ENCODE data around the gene NELL2.

Gene NELL2

GRCh38 chr12:44537354-44537753, 338.8 kb downstream of the NELL2 start:
- no peaks in the 10 kb centered on the region for H3K36me3 ChIP-seq (ENCODE audit: insufficient read depth, low read length)
- no peak for TF ChIP-seq FOXP2 (optimal IDR thresholded peaks at IDR 0.05; ENCODE audit: control extremely low read depth, extremely low read length, insufficient read depth)
- no peak for TF ChIP-seq EZH2 (IDR thresholded peaks at IDR 0.05)
- no peak for TF ChIP-seq POLR2AphosphoS5 (IDR thresholded peaks at IDR 0.05; ENCODE audit: borderline replicate concordance, low read depth, low read length)
- no peak overlapping the region for H3K9ac ChIP-seq (ENCODE audit: insufficient read length)
- no peaks in the 10 kb centered on the region for H3K9me3 ChIP-seq (ENCODE audit: low read depth, low read length)
- DNase-seq (ENCODE audit: low read depth, low spot score) = no peak
- no peak overlapping the region for H3K4me3 ChIP-seq
- no peak overlapping the region for H3K27ac ChIP-seq

DNA sequence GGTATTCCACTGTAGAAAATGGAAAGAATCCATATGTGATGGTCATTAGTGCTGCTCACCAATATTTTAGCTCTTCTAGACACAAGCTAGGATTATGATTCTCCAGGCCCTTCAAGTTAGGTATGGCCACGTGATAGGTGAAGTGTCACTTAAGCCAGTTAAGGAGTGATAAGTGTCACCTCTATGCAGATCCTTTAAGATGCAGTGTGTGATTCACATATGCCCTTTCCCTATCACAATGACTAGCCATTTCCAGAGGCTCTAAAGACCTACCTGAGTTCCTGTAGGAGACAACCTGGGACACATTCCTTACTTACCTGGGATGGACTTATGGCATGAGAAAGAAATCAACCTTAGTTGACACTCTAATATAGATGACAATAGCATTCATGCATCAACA, 343.2 kb downstream of the NELL2 start:
- H3K4me3 ChIP-seq = no peak overlapping the region
- no peak overlapping the region for H3K27ac ChIP-seq
- H3K9ac ChIP-seq (ENCODE audit: insufficient read length) = no peak overlapping the region
- H3K36me3 ChIP-seq (ENCODE audit: insufficient read depth, low read length) = no peaks in the 10 kb centered on the region
- no peaks in the 10 kb centered on the region for H3K9me3 ChIP-seq (ENCODE audit: low read depth, low read length)
- TF ChIP-seq EZH2 (IDR thresholded peaks at IDR 0.05) (no peak), FOXP2 (optimal IDR thresholded peaks at IDR 0.05; ENCODE audit: control extremely low read depth, extremely low read length, insufficient read depth) (no peak), POLR2AphosphoS5 (IDR thresholded peaks at IDR 0.05; ENCODE audit: borderline replicate concordance, low read depth, low read length) (no peak)
- DNase-seq (ENCODE audit: low read depth, low spot score) = no peak

- H3K36me3 ChIP-seq (ENCODE audit: insufficient read depth, low read length) = no peaks in the 10 kb centered on the region
- H3K9ac ChIP-seq (ENCODE audit: insufficient read length) = no peak overlapping the region
- TF ChIP-seq EZH2 (IDR thresholded peaks at IDR 0.05) = no peak
- no peak for TF ChIP-seq FOXP2 (optimal IDR thresholded peaks at IDR 0.05; ENCODE audit: control extremely low read depth, extremely low read length, insufficient read depth)
- no peak for TF ChIP-seq POLR2AphosphoS5 (IDR thresholded peaks at IDR 0.05; ENCODE audit: borderline replicate concordance, low read depth, low read length)
- DNase-seq (ENCODE audit: low read depth, low spot score) = no peak
- H3K4me3 ChIP-seq = no peak overlapping the region
- H3K27ac ChIP-seq = no peak overlapping the region
- H3K9me3 ChIP-seq (ENCODE audit: low read depth, low read length) = no peaks in the 10 kb centered on the region
Measured at GRCh38 chr12:44531320-44531971, 344.7 kb downstream of the NELL2 start.

DNA sequence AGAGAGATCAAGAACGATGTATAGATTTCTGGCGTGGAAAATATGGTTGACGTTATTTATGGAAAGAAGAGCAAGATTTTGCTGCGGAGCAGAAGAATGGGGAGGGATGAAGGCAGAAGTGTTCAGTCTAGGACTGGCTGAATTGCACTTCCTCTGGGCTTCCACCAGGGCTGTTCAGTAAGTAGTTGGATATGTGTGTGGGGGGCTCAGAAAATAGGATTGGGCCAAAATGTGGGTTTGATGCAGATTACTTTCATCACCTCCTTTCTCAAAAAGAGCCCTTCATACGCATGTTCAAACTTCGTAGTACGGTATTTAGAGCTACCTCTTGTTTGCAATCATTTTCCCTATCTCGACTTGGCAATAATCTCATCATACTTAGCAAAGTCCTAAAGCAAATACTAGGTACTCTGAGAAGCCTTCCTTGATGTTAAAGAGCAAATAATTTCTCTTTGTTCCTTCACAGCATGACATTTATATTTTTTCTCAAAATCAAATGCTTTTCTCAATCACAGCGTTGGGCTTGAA, 349.4 kb downstream of the NELL2 start:
- Histone ChIP-seq H3K36me3 (ENCODE audit: insufficient read depth, low read length) (0 out of 2 replicates have a peak, but pooled peaks cover 2% of the 10 kb centered on the region), H3K4me3 (no peak overlapping the region), H3K9me3 (ENCODE audit: low read depth, low read length) (no peaks in the 10 kb centered on the region), H3K9ac (ENCODE audit: insufficient read length) (no peak overlapping the region), H3K27ac (no peak overlapping the region)
- no peak for DNase-seq (ENCODE audit: low read depth, low spot score)
- TF ChIP-seq FOXP2 (optimal IDR thresholded peaks at IDR 0.05; ENCODE audit: control extremely low read depth, extremely low read length, insufficient read depth) = no peak
- no peak for TF ChIP-seq POLR2AphosphoS5 (IDR thresholded peaks at IDR 0.05; ENCODE audit: borderline replicate concordance, low read depth, low read length)
- TF ChIP-seq EZH2 (IDR thresholded peaks at IDR 0.05) = no peak

DNA sequence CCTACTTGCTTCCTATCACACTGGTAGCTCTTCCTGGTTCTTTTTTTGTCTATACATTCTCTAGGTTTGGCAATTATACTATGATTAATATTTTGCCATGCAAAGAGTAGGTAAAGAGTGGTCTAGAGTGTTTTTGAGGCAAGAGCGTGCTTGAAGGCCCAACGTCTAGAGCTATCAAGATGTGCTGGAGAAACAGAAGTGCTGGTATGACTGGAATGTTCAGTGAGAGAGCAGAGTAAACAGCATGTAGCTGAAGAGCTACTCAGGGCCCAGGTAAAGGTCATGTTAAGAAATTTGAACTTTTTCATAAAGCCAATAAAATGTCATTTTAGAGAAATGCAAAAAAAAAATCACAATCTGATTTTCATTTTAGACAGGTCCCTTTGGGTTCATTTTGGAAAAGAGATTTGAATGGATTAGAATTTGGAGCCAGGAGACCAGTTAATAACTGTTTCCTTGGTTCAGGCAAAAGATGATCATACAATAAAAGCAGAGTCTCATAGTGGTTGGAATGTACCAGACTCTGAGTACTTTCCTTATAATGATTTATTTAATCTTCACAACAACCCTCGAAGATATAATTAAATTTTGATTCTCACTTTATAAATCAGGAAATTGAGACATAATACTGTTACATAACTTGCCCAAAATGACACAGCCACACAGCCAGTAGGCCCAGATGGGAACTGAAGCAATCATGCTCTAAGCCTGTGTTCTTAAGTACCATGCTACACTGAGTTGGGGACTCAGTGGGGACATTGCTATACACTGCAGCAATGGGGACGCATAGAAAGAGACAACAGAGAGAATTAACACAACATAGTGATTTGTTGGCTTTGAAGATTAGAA, 350.1 kb downstream of the NELL2 start:
- Histone ChIP-seq H3K9me3 (ENCODE audit: low read depth, low read length) (no peaks in the 10 kb centered on the region), H3K36me3 (ENCODE audit: insufficient read depth, low read length) (0 out of 2 replicates have a peak, but pooled peaks cover 2% of the 10 kb centered on the region), H3K9ac (ENCODE audit: insufficient read length) (no peak overlapping the region), H3K27ac (no peak overlapping the region), H3K4me3 (no peak overlapping the region)
- TF ChIP-seq EZH2 (IDR thresholded peaks at IDR 0.05) (no peak), FOXP2 (optimal IDR thresholded peaks at IDR 0.05; ENCODE audit: control extremely low read depth, extremely low read length, insufficient read depth) (no peak), POLR2AphosphoS5 (IDR thresholded peaks at IDR 0.05; ENCODE audit: borderline replicate concordance, low read depth, low read length) (no peak)
- no peak for DNase-seq (ENCODE audit: low read depth, low spot score)

DNA sequence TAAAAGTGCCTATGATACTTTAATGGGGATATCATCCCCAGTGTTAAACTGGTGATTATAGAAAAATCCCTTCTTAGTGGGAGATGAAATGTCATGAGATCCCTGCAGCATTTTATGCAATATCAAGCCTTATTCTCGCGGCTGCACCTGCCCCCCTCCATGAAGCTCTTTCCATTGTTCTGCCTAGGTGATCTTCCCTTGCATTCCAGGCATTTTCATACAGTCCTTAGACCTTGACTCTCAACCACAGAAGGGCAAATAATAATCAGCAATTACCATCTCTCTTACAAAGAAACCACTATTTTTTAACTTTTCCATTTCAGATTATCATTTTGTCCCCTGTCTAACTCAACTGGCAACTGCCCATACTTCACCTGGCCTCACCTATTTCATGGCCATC, 352.3 kb downstream of the NELL2 start:
- TF ChIP-seq EZH2 (IDR thresholded peaks at IDR 0.05) (no peak), POLR2AphosphoS5 (IDR thresholded peaks at IDR 0.05; ENCODE audit: borderline replicate concordance, low read depth, low read length) (no peak), FOXP2 (optimal IDR thresholded peaks at IDR 0.05; ENCODE audit: control extremely low read depth, extremely low read length, insufficient read depth) (no peak)
- DNase-seq (ENCODE audit: low read depth, low spot score) = no peak
- no peaks in the 10 kb centered on the region for H3K9me3 ChIP-seq (ENCODE audit: low read depth, low read length)
- H3K36me3 ChIP-seq (ENCODE audit: insufficient read depth, low read length) = peaks cover 7% of the 10 kb centered on the region; the same call in 1 of the 2 replicates
- no peak overlapping the region for H3K27ac ChIP-seq
- H3K4me3 ChIP-seq = no peak overlapping the region
- no peak overlapping the region for H3K9ac ChIP-seq (ENCODE audit: insufficient read length)

DNA sequence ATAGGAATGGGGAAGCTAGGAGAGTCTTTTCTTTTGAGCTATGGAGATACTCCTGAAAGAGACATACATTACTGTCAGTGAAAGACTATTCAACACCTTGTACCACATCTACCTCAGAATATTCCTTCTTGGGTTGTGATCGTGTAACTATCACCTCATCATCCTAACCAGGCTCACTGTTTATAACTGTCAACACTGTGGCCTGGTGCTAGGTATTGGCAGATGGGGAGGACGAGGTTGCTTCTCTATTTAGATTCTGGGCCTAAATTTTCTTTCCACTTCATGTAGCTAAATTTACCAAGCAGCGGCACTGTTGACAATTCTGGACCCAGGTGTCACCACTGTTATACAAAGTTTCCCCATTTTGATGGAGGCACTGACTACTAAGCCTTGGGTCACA, 354.4 kb downstream of the NELL2 start:
- DNase-seq (ENCODE audit: low read depth, low spot score) = no peak
- H3K27ac ChIP-seq = no peak overlapping the region
- no peak overlapping the region for H3K9ac ChIP-seq (ENCODE audit: insufficient read length)
- no peaks in the 10 kb centered on the region for H3K9me3 ChIP-seq (ENCODE audit: low read depth, low read length)
- no peak overlapping the region for H3K4me3 ChIP-seq
- no peak for TF ChIP-seq FOXP2 (optimal IDR thresholded peaks at IDR 0.05; ENCODE audit: control extremely low read depth, extremely low read length, insufficient read depth)
- TF ChIP-seq POLR2AphosphoS5 (IDR thresholded peaks at IDR 0.05; ENCODE audit: borderline replicate concordance, low read depth, low read length) = no peak
- no peak for TF ChIP-seq EZH2 (IDR thresholded peaks at IDR 0.05)
- H3K36me3 ChIP-seq (ENCODE audit: insufficient read depth, low read length) = peaks cover 7% of the 10 kb centered on the region; the same call in 1 of the 2 replicates

GRCh38 chr12:44519931-44520330, 356.2 kb downstream of the NELL2 start:
- Histone ChIP-seq H3K4me3 (no peak overlapping the region), H3K36me3 (ENCODE audit: insufficient read depth, low read length) (peaks cover 7% of the 10 kb centered on the region; the same call in 1 of the 2 replicates), H3K9ac (ENCODE audit: insufficient read length) (no peak overlapping the region), H3K9me3 (ENCODE audit: low read depth, low read length) (no peaks in the 10 kb centered on the region), H3K27ac (no peak overlapping the region)
- no peak for DNase-seq (ENCODE audit: low read depth, low spot score)
- TF ChIP-seq FOXP2 (optimal IDR thresholded peaks at IDR 0.05; ENCODE audit: control extremely low read depth, extremely low read length, insufficient read depth) (no peak), POLR2AphosphoS5 (IDR thresholded peaks at IDR 0.05; ENCODE audit: borderline replicate concordance, low read depth, low read length) (no peak), EZH2 (IDR thresholded peaks at IDR 0.05) (no peak)

Measured in SK-N-MC (cell line).